NCI-H1436 (cell line): ENCODE measurements around the gene GALK2.
"Not testable (repeated sequence)": the region's sequence is repeated elsewhere in the genome, so short reads cannot be mapped to it uniquely, and the experiment has no call there.

Source experiments
- DNase-seq: peaks from one replicate; lab custom pipeline; 2025; lab: John Stamatoyannopoulos, UW

Gene GALK2

DNA sequence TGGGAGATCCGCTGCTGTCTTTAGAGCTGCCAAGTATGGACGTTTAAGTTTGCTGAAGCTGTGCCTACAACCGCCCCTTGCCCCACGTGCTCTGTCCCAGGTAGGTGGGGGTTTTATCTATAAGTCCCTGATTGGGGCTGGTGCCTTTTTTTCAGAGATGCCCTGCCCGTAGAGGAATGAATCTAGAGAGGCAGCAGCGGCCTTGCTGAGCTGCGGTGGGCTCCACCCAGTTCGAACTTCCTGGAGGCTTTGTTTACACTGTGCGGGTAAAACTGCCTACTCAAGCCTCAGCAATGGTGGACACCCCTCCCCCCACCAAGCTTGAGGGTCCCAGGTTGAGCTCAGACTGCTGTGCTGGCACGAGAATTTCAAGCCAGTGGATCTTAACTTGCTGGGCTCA lies 169.6 kb downstream of the GALK2 start:
- no peak for DNase-seq

- DNase-seq = no peak
These were observed 173.5 kb downstream of the GALK2 start for GRCh38 chr15:49343546-49343945.

- DNase-seq = not testable (repeated sequence)
These were observed 184.4 kb downstream of the GALK2 start for GRCh38 chr15:49354439-49354838.

DNA sequence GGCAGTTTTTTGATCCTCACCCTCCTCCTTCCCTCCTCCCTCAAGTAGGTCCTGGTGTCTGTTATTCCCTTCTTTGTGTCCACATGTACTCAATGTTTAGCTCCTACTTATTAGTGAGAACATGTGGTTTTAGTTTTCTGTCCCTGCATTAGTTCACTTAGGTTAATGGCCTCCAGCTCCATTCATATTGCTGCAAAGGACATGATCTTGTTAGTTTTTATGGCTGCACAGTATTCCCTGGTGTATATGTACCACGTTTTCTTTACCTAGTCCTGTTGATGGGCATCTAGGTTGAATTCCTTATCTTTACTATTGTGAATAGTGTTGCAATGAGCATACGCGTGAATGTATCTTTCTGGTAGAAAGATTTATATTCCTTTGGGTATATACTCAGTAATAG lies 191.3 kb downstream of the GALK2 start:
- DNase-seq = no peak

DNA sequence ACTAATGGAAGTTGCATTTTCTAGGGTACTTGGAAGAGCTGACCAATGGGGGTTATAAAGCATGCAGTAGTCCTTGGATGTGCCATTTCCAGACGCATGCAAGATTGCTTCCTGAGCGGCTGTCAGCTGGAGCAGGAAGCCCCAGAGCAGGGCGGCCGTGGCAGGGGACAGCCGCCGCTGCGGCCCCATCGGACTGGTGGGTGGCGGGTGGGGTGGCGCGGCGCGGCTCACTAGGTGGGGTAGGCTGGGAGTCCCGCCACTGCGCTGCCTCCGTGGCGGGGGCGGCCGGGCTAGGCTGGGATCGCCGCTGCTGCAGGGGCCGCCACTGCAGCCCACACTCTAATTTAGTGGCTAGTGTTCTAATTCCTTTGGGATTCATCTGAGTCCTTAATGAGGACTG lies 196.4 kb downstream of the GALK2 start:
- no peak for DNase-seq

- no peak for DNase-seq
These were observed 200.7 kb downstream of the GALK2 start for GRCh38 chr15:49370782-49371181.

GRCh38 chr15:49372366-49372765 lies 202.3 kb downstream of the GALK2 start:
- DNase-seq = no peak

- DNase-seq = no peak
These were observed 209.9 kb downstream of the GALK2 start for GRCh38 chr15:49379996-49380395.

DNA sequence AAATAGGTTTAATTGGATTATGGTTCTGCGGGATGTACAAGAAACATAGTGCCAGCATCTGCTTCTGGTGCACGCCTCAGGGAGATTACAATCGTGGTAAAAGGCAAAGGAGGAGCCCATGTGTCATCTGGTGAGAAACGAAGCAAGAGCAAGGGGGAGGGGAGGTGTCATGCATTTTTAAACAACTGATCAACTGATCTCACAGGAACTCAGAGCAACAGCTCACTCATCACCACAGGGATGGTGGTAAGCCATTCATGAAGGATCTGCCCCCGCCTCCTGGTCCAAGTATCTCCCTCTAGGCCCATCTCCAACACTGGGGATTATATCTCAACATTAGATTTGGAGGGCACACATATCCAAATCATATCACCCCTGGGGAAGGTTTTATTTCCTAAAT lies 210.9 kb downstream of the GALK2 start:
- no peak for DNase-seq
